ENCODE data around the gene BCR.

- no peak for TF ChIP-seq POLR2A (IDR thresholded peaks at IDR 0.05; ENCODE audit: extremely low read depth, insufficient read length)
- no peak for TF ChIP-seq CTCF (IDR thresholded peaks at IDR 0.05; ENCODE audit: low read depth, low read length)
- TF ChIP-seq MAX (IDR thresholded peaks at IDR 0.05; ENCODE audit: low read depth, low read length), result no peak
- TF ChIP-seq MYC (IDR thresholded peaks at IDR 0.05; ENCODE audit: low read depth, low read length), result no peak
Observed at GRCh38 chr22:23192558-23192957, 12.2 kb downstream of the BCR start.

Data from NB4 (cell line).